B cell (primary cell): ENCODE results near the gene CDYL. TPM values are rescaled to one million over a fixed set of nuclear protein-coding genes. Genes with fewer than 3 reads are reported as not detected.

ENCODE experiments used
- ATAC-seq: fragments of 200-7000 bp; cut with Tn5 transposase; one replicate; pipeline ENCODE4 v1.10.0; 2021; ENCODE audit warnings: low read depth, mild to moderate bottlenecking, moderate number of reproducible peaks, moderate library complexity
- CTCF ChIA-PET: fragments of 350-600 bp; sonication (Branson Sonifier 250); formaldehyde crosslinking; loops from one replicate; lab custom pipeline; 2021; ENCODE audit warnings: antibody characterized with exemption, inconsistent platforms; lab: Charles Lee
- POLR2A ChIA-PET: fragments of 350-600 bp; sonication (Branson Sonifier 250); formaldehyde crosslinking; loops from one replicate; lab custom pipeline; 2021; ENCODE audit warnings: antibody characterized with exemption; lab: Charles Lee
- DNase-seq: peaks from one replicate; pipeline ENCODE4 v3.0.0; 2013
- H2AFZ ChIP-seq: 2 replicates; pipeline ENCODE4 v1.6.1; 2012; ENCODE audit warnings: mild to moderate bottlenecking, low read depth, low read length; ENCODE audit not compliant: insufficient read depth, poor library complexity, severe bottlenecking
- H3K27ac ChIP-seq, 2 donors: 1 replicate in 1 of 2; 2 replicates in 1 of 2; pipeline ENCODE4 v1.5.1; 2012 to 2013; ENCODE audit warnings: low read length in 2 of 2, mild to moderate bottlenecking in 2 of 2, moderate library complexity in 1 of 2
- H3K27me3 ChIP-seq, 4 experiments: fragments of 200-600 bp in 1 of 4; sonication (generic) in 1 of 4; replicated peaks in 1 of 4; 1 replicate in 2 of 4; 2 replicates in 2 of 4; pipeline versions ENCODE4 v1.6.1 to v1.7.0; 2013 to 2016; ENCODE audit warnings: low read length in 3 of 4, mild to moderate bottlenecking in 2 of 4, mixed read lengths in 1 of 4, moderate library complexity in 1 of 4; ENCODE audit not compliant: insufficient read depth in 4 of 4, control insufficient read depth in 3 of 4; ENCODE audit errors: control extremely low read depth in 1 of 4
- H3K36me3 ChIP-seq, 2 experiments: replicated peaks in 1 of 2; 1 replicate in 1 of 2; 2 replicates in 1 of 2; pipeline versions ENCODE4 v1.6.1 to v1.7.1; 2013; ENCODE audit warnings: low read length in 1 of 2; ENCODE audit not compliant: insufficient read depth in 2 of 2, control insufficient read depth in 1 of 2; ENCODE audit errors: control extremely low read depth in 1 of 2, extremely low read depth in 1 of 2
- H3K4me1 ChIP-seq, 2 donors: fragments of 200-600 bp in 1 of 2; sonication (generic) in 1 of 2; 1 replicate in 1 of 2; 2 replicates in 1 of 2; pipeline versions ENCODE4 v1.5.1 to v1.6.1; 2013 to 2017; ENCODE audit warnings: low read length in 2 of 2; ENCODE audit not compliant: control insufficient read depth in 2 of 2, insufficient read depth in 2 of 2
- H3K4me2 ChIP-seq: replicated peaks from 2 replicates; pipeline ENCODE3; 2012; ENCODE audit warnings: mild to moderate bottlenecking, low read depth, low read length; ENCODE audit not compliant: poor library complexity, severe bottlenecking
- H3K4me3 ChIP-seq, 5 experiments: fragments of 200-600 bp in 1 of 5; sonication (generic) in 1 of 5; 1 replicate in 3 of 5; 2 replicates in 2 of 5; pipeline versions ENCODE4 v1.5.1 to v1.7.0; 2011 to 2016; ENCODE audit warnings: low read length in 4 of 5, mild to moderate bottlenecking in 4 of 5, low read depth in 2 of 5, control low read depth in 1 of 5, moderate library complexity in 1 of 5; ENCODE audit not compliant: insufficient read depth in 1 of 5; ENCODE audit errors: control extremely low read depth in 1 of 5, extremely low read depth in 1 of 5
- H3K79me2 ChIP-seq: fragments of 200-600 bp; sonication (generic); one replicate; pipeline ENCODE4 v1.6.0; 2016; ENCODE audit warnings: low read length; ENCODE audit not compliant: control insufficient read depth, insufficient read depth
- H3K9ac ChIP-seq: fragments of 200-600 bp; sonication (generic); 2 replicates; pipeline ENCODE4 v1.6.1; 2017; ENCODE audit warnings: mild to moderate bottlenecking, low read length, moderate library complexity
- H3K9me3 ChIP-seq, 3 donors: one replicate each; pipeline versions ENCODE4 v1.6.1 to v1.7.1; 2013; ENCODE audit warnings: low read length in 2 of 3; ENCODE audit not compliant: control insufficient read depth in 2 of 3, insufficient read depth in 1 of 3; ENCODE audit errors: control extremely low read depth in 1 of 3
- H4K20me1 ChIP-seq: 2 replicates; pipeline ENCODE4 v1.6.0; 2012; ENCODE audit warnings: mild to moderate bottlenecking, low read length; ENCODE audit not compliant: insufficient read depth, control insufficient read depth, poor library complexity, severe bottlenecking
- H3K27ac Mint-ChIP-seq: one replicate; pipeline ENCODE4 v1.8.0; 2021; ENCODE audit warnings: mixed read lengths
- H3K27me3 Mint-ChIP-seq: one replicate; pipeline ENCODE4 v1.8.0; 2021; ENCODE audit warnings: mixed read lengths
- H3K4me1 Mint-ChIP-seq: one replicate; pipeline ENCODE4 v1.8.0; 2021; ENCODE audit warnings: mixed read lengths
- H3K4me3 Mint-ChIP-seq: one replicate; pipeline ENCODE4 v1.8.0; 2021; ENCODE audit warnings: mixed read lengths
- H3K9me3 Mint-ChIP-seq: one replicate; pipeline ENCODE4 v1.8.0; 2022; ENCODE audit warnings: mixed read lengths; ENCODE audit not compliant: insufficient read depth
- CTCF ChIP-seq: fragments of 200-600 bp; IDR thresholded peaks from one replicate; pipeline ENCODE4 v1.8.0; 2022; ENCODE audit warnings: antibody characterized with exemption, mild to moderate bottlenecking
- EZH2 ChIP-seq: IDR thresholded peaks from 2 replicates; pipeline ENCODE4 v1.6.1; 2012; ENCODE audit warnings: borderline replicate concordance, low read depth, mild to moderate bottlenecking, moderate library complexity, low read length; ENCODE audit not compliant: insufficient read depth, poor library complexity, severe bottlenecking
- WGBS: methylation state at CpG from one replicate; pipeline ENCODE4 v1.1.5; 2013; ENCODE audit warnings: missing lambda C conversion rate; ENCODE audit not compliant: insufficient coverage; 5-methylcytosine and 5-hydroxymethylcytosine counted together
- intact Hi-C: fragments of 100-400 bp; cut with micrococcal nuclease; formaldehyde crosslinking; loops from one replicate; pipeline ENCODE4 v1.10.0; 2022
- polyA plus RNA-seq: library from polyadenylated mRNA; depleted of rRNA; stranded (reverse); fragments of >200 nt; gene quantifications from 2 replicates; pipeline ENCODE4 v1.2.3, GENCODE V29; 2012
- total RNA-seq, 2 donors: library from RNA; stranded (reverse); fragments of 120-200 nt in 1 of 2; gene quantifications; 1 replicate in 1 of 2; 2 replicates in 1 of 2; pipeline versions ENCODE4 v1.2.3 to v1.2.4, GENCODE V29; 2013 to 2022

Gene CDYL
- total and polyA plus RNA-seq, 2 donors (not counting 1 experiment from before 2014, with no cell fraction given), result 15.6 to 63.0 TPM

- Mint-ChIP-seq H3K4me3 (no peak overlapping the region), H3K9me3 (no peaks in the 10 kb centered on the region), H3K27me3 (peaks cover 34% of the 10 kb centered on the region), H3K4me1 (no peaks in the 10 kb centered on the region), H3K27ac (no peak overlapping the region)
- Histone ChIP-seq H3K9me3 (peaks cover 0 to 1% (median 0%) of the 10 kb centered on the region in 3 donors), H3K36me3 (no peaks in the 10 kb centered on the region), H3K27me3 (peaks cover 0 to 6% (median 6%) of the 10 kb centered on the region in 4 experiments), H3K9ac (no peak overlapping the region), H2AFZ (no peak overlapping the region), H3K27ac (no peak overlapping the region), H3K79me2 (no peaks in the 10 kb centered on the region), H3K4me1 (no peaks in the 10 kb centered on the region), H3K4me2 (no peak overlapping the region), H3K4me3 (no peak overlapping the region), H4K20me1 (no peaks in the 10 kb centered on the region)
- POLR2A ChIA-PET, result no interaction called here
- ATAC-seq (no peak), DNase-seq (no peak)
- WGBS, result 91% methylated on average over 1 of the region's 2 CpGs
- CTCF ChIA-PET, result no interaction called here
- TF ChIP-seq CTCF (no peak), EZH2 (no peak)
- intact Hi-C loops, result no loop called here
Observed at GRCh38 chr6:4756247-4756646, 20.0 kb upstream of the CDYL start.

GRCh38 chr6:4759997-4760396 lies 16.2 kb upstream of the CDYL start:
- Histone ChIP-seq H4K20me1 (no peaks in the 10 kb centered on the region), H3K79me2 (no peaks in the 10 kb centered on the region), H3K9ac (no peak overlapping the region), H3K4me2 (no peak overlapping the region), H2AFZ (no peak overlapping the region), H3K4me1 (no peaks in the 10 kb centered on the region), H3K9me3 (peaks cover 5 to 19% (median 8%) of the 10 kb centered on the region in 3 donors), H3K4me3 (no peak overlapping the region), H3K27me3 (peaks cover 0 to 6% (median 6%) of the 10 kb centered on the region in 4 experiments), H3K27ac (no peak overlapping the region), H3K36me3 (no peaks in the 10 kb centered on the region)
- Mint-ChIP-seq H3K4me3 (no peak overlapping the region), H3K4me1 (no peaks in the 10 kb centered on the region), H3K27me3 (peaks cover 38% of the 10 kb centered on the region), H3K9me3 (peaks cover 7% of the 10 kb centered on the region), H3K27ac (no peak overlapping the region)
- ChIA-PET POLR2A (no interaction called here), CTCF (no interaction called here)
- intact Hi-C loops, result no loop called here
- DNase-seq, result no peak
- ATAC-seq, result no peak
- no peak for TF ChIP-seq CTCF
- TF ChIP-seq EZH2, result no peak
- WGBS, result no CpG with 5 or more reads among the region's 1 CpG
